ENCODE measurements around the gene CCDC183. TPM values are rescaled to one million over a fixed set of nuclear protein-coding genes. Genes with fewer than 3 reads are reported as not detected.
"Not testable (repeated sequence)": the region's sequence is repeated elsewhere in the genome, so short reads cannot be mapped to it uniquely, and the experiment has no call there.

The CCDC183 gene
- total RNA-seq, 1 experiment from 2014 or later: 0.66 TPM

DNA sequence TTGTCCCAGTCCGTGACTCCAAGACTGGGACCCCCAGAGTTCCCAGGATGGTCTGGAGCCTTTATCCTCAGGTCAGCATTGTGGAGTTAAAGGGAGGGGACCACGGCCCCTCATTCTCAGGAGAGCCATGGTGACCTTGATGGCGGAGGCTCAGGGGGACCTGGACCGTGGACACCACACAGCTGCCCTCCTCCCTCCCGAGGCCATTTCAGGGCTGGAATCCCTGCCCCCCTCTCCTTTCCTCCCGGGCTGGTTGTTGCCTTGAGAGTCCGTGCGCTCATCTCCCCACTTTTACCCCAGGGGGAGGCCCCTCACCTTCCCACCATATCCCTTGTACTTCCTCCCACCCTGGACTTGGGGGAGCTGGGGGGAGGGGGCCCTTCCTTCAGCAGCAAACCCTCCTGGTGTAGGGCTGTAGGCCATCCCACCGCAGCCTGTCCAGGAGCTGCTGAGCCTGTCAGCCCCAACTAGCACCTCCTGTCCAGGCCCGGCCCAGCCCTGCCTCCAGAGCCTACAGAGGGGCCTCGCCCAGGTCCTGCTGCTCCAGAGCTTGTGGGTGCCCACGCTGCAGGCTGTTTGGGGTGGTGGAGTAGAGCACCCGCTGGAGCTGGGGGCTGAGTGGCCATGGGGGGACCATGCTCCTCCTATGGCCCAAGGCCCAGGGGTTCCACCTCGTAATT lies 31.8 kb downstream of the CCDC183 start:
- DNase-seq: no peak
- H3K36me3 ChIP-seq (replicated peaks; ENCODE audit: control insufficient read depth, insufficient read depth, low read length): peaks cover 35% of the 10 kb centered on the region
- no peak overlapping the region for H3K4me3 ChIP-seq (ENCODE audit: insufficient read depth, low read depth, low read length)
- no peaks in the 10 kb centered on the region for H3K27me3 ChIP-seq (ENCODE audit: control insufficient read depth, insufficient read depth, low read length)

DNA sequence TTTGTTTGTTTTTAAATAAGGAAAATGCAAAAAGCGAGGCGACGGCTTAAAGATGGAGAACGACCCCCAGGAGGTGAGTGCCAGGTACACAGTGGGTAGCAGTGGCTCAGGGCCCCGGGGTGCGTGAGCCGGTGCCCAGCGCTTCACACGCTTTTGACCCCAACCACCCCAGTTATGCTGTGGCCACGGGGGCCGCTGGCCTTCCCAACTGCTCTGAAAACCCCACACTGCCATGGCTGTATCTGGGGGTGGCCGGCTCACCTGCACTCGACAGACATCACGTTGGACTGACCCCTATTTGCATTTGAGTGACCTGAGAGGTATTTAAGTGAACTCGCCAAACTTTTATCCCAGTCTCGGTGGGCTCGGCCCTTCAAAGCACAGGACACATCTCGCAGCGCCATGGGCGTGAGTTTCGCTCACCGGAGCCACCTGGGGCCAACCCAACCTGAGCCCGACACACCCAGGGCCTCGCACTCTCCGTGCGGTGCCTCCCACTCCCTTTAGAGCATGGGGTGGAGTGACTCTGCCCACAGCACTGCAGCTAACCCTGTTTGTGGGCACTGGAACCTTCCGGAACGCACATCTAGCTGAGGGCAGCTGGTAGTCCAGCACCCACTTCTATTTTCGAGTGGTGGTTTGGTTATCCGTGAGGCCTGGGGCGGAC lies 32.5 kb downstream of the CCDC183 start:
- no peak for DNase-seq
- H3K36me3 ChIP-seq (replicated peaks; ENCODE audit: control insufficient read depth, insufficient read depth, low read length): peaks cover 35% of the 10 kb centered on the region
- H3K27me3 ChIP-seq (ENCODE audit: control insufficient read depth, insufficient read depth, low read length): no peaks in the 10 kb centered on the region
- H3K4me3 ChIP-seq (ENCODE audit: insufficient read depth, low read depth, low read length): no peak overlapping the region

GRCh38 chr9:136829412-136829811 lies 33.3 kb downstream of the CCDC183 start:
- peaks cover 35% of the 10 kb centered on the region for H3K36me3 ChIP-seq (replicated peaks; ENCODE audit: control insufficient read depth, insufficient read depth, low read length)
- no peak overlapping the region for H3K4me3 ChIP-seq (ENCODE audit: insufficient read depth, low read depth, low read length)
- H3K27me3 ChIP-seq (ENCODE audit: control insufficient read depth, insufficient read depth, low read length): no peaks in the 10 kb centered on the region
- DNase-seq: no peak

DNA sequence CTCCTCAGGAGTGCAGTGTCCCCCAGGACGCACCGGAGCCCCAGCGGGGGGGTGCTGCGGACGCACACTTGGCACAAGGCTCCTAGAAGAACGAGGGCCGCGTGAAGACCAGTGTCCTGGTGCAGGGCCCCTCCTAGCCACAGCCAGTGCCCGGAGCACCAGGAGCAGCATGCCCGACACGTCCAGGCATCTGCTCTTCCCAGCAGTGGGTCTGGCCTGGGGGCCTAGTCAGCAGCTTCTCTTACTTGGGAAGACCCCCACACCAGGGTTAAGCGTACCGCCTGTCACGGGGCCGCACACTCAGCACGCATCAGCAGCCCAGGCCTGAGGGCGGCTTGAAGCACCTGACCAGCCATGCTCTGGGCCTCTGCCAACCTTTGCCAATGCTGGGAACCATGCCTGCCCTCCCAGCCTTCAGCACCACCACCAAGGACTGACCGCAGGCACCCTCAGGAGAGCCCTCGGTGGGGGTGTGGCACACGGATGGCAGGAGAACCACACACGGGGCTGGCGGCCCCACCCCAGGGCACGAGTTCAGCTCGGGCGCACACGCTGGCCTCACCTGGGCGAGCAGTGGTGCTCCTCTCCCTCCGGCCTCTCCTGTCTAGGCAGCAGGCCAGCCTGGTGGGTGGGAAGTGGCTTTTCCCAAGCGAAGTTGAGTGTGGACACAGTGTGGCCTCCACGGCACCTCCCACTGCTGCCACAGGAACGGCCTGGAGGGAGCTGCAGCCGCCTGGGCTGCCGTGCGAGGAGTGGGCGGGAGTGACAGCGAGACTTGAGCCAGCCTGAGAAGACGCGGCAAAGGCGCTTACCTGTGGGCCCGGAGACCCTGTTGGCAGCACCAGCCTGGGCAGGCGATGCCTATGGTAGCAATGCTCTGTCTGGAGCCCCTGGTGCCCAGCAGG lies 34.1 kb downstream of the CCDC183 start:
- Histone ChIP-seq H3K36me3 (replicated peaks; ENCODE audit: control insufficient read depth, insufficient read depth, low read length) (peaks cover 31% of the 10 kb centered on the region), H3K4me3 (ENCODE audit: insufficient read depth, low read depth, low read length) (no peak overlapping the region), H3K27me3 (ENCODE audit: control insufficient read depth, insufficient read depth, low read length) (no peaks in the 10 kb centered on the region)
- DNase-seq: no peak

DNA sequence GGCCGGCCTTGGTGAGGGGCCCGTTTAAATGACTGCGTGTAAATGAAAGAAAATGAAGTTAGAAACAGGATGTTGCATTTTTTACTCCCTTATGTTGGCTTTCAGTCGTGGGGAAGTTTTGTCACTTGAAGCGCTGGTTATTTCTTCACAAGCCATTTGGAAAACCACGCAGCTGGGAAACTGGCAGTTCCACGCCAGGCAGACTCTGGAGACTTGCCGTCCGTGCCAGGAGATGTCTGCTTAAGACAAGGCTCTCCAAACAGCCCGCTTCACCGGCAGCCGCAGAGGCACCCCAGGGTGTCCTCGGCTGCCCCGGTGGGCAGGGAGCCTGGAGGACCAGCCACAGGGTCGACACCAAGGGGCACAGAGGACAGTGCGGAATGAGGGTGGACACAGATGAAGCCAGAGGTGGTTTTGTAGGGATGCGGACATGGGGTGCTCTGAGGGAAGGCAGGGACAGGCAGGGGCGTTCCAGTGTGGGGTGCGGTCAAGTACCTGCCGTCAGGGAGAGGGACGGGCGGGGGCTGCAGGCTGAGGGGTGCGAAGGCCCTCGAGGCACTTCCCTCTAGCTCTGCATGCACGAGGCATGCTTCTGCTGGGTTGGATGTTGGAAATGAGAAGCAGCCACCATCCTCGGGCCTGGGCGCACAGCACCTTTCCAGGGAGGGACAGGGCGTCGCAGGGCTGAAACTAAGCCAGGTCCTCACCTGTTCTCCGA lies 35.0 kb downstream of the CCDC183 start:
- H3K4me3 ChIP-seq (ENCODE audit: insufficient read depth, low read depth, low read length): no peak overlapping the region
- DNase-seq: no peak
- H3K27me3 ChIP-seq (ENCODE audit: control insufficient read depth, insufficient read depth, low read length): no peaks in the 10 kb centered on the region
- H3K36me3 ChIP-seq (replicated peaks; ENCODE audit: control insufficient read depth, insufficient read depth, low read length): peaks cover 24% of the 10 kb centered on the region

- H3K4me3 ChIP-seq (ENCODE audit: insufficient read depth, low read depth, low read length): no peak overlapping the region
- H3K27me3 ChIP-seq (ENCODE audit: control insufficient read depth, insufficient read depth, low read length): no peaks in the 10 kb centered on the region
- peaks cover 25% of the 10 kb centered on the region for H3K36me3 ChIP-seq (replicated peaks; ENCODE audit: control insufficient read depth, insufficient read depth, low read length)
- no peak for DNase-seq
Measured at GRCh38 chr9:136831720-136832104, 35.6 kb downstream of the CCDC183 start.

DNA sequence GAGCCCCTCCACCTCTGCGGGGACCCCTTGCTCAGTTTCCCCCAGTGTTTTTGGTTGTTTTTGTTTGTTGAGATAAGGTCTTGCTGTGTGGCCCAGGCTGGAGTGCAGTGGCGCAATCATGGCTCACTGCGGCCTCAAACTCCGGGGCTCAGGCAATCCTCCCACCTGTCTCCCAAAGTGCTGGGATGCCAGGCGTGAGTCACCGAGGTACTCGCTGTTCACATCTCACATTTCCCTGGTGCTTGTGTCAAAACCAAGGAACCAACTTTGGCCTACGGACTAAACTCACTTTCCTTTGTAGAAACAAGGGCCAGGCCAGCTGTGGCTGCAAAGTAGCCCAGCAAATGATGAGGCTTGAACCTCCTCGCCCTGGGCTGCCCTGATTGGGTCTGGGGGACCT lies 36.4 kb downstream of the CCDC183 start:
- DNase-seq: no peak
- Histone ChIP-seq H3K36me3 (replicated peaks; ENCODE audit: control insufficient read depth, insufficient read depth, low read length) (peaks cover 25% of the 10 kb centered on the region), H3K27me3 (ENCODE audit: control insufficient read depth, insufficient read depth, low read length) (no peaks in the 10 kb centered on the region), H3K4me3 (ENCODE audit: insufficient read depth, low read depth, low read length) (no peak overlapping the region)

DNA sequence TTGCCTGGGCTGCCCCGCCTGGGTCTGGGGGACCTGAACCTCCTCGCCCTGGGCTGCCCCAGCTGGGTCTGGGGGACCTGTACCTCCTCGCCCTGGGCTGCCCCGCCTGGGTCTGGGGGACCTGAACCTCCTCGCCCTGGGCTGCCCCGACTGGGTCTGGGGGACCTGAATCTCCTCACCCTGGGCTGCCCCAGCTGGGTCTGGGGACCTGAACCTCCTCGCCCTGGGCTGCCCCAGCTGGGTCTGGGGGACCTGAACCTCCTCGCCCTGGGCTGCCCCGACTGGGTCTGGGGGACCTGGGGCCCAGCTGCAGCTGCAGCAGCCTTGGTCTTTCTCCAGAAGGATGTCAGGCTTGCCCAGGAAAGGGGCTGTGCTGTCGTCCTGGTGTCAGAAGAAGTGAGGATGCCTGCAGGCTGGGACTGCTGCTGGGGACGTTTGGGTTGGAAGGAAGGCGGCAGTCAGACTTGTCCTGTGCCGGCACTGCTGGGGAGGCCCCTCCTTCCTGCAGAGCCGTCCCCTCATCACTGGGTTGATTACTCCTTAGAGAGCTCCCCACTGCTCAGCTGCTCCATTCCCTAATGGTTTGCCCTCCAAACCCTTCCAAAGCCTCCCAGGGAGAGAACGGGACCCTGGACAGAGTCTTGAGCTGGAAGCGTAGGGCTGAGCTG lies 37.4 kb downstream of the CCDC183 start:
- H3K4me3 ChIP-seq (ENCODE audit: insufficient read depth, low read depth, low read length); H3K27me3 ChIP-seq (ENCODE audit: control insufficient read depth, insufficient read depth, low read length); DNase-seq: not testable (repeated sequence)
- H3K36me3 ChIP-seq (replicated peaks; ENCODE audit: control insufficient read depth, insufficient read depth, low read length): peaks cover 24% of the 10 kb centered on the region

- Histone ChIP-seq H3K27me3 (ENCODE audit: control insufficient read depth, insufficient read depth, low read length) (no peaks in the 10 kb centered on the region), H3K36me3 (replicated peaks; ENCODE audit: control insufficient read depth, insufficient read depth, low read length) (peaks cover 18% of the 10 kb centered on the region), H3K4me3 (ENCODE audit: insufficient read depth, low read depth, low read length) (no peak overlapping the region)
- no peak for DNase-seq
Measured at GRCh38 chr9:136835162-136835931, 39.2 kb downstream of the CCDC183 start.

DNA sequence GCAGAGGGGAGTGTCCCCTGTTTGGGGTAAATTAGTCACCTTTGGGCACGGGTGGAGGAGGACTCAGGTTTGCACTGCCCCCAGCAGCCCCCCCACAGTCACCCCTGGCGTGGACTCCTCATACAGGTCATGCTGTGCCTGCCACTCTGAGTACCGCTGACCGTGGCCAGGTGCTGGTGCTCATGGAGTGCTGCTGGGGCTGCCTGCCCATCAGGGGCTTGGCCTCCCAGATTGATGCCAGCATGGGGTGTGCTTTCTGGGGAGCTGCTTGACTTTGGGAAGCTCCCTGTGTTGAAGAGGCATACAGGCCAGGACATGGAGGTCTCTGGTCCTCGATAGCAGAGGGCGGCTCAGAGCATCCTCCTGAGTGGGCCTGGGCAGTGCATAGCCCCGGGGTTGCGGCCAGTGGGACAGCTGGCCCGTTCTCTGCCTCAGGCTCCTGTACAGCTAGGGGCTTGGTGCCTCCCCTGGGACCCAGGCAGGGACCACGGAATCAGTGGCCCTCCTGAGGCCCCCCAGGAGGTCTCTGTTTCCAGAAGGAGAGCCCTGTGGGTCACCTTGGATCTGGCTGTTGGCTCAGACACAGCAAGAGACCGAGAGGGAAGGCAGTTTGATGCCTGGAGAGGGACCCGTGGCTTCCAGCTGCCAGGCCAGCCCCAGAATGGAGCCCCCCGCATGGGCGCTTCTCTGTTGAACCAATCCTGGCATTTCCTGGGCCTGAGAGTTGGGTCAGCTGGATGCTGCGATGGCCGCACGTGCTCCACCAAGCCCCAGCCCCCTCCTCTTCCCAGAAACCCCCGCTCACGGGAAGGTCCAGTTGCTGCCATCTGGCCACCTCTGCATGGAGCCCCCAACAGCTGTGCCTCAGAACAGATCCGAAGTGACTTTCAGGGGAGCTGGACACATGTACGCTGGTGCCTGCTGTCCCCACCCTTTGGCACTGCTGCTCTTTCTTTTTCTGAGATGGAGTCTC lies 40.1 kb downstream of the CCDC183 start:
- Histone ChIP-seq H3K4me3 (ENCODE audit: insufficient read depth, low read depth, low read length) (no peak overlapping the region), H3K27me3 (ENCODE audit: control insufficient read depth, insufficient read depth, low read length) (no peaks in the 10 kb centered on the region), H3K36me3 (replicated peaks; ENCODE audit: control insufficient read depth, insufficient read depth, low read length) (peaks cover 12% of the 10 kb centered on the region)
- no peak for DNase-seq

GRCh38 chr9:136837146-136837855 lies 41.2 kb downstream of the CCDC183 start:
- no peaks in the 10 kb centered on the region for H3K27me3 ChIP-seq (ENCODE audit: control insufficient read depth, insufficient read depth, low read length)
- DNase-seq: no peak
- H3K4me3 ChIP-seq (ENCODE audit: insufficient read depth, low read depth, low read length): no peak overlapping the region
- peaks cover 8% of the 10 kb centered on the region for H3K36me3 ChIP-seq (replicated peaks; ENCODE audit: control insufficient read depth, insufficient read depth, low read length)

GRCh38 chr9:136837856-136838277 lies 41.7 kb downstream of the CCDC183 start:
- H3K27me3 ChIP-seq (ENCODE audit: control insufficient read depth, insufficient read depth, low read length); DNase-seq; H3K4me3 ChIP-seq (ENCODE audit: insufficient read depth, low read depth, low read length); H3K36me3 ChIP-seq (replicated peaks; ENCODE audit: control insufficient read depth, insufficient read depth, low read length): not testable (repeated sequence)
